AG10803 (cell line): ENCODE data around the gene PCBD2.
"Not testable (repeated sequence)": the region's sequence is repeated elsewhere in the genome, so short reads cannot be mapped to it uniquely, and the experiment has no call there.

Experiments
- DNase-seq: peaks from one replicate; pipeline ENCODE4 v3.0.0; 2010; ENCODE audit warnings: low read depth
- H3K4me3 ChIP-seq: 2 replicates; pipeline ENCODE4 v1.5.1; 2011; ENCODE audit warnings: mild to moderate bottlenecking, low read length, control low read depth
- CTCF ChIP-seq: conservative IDR thresholded peaks from 2 replicates; pipeline ENCODE4 v1.5.1; 2011; ENCODE audit warnings: mild to moderate bottlenecking, low read length, control low read depth, inconsistent platforms

PCBD2 gene

DNA sequence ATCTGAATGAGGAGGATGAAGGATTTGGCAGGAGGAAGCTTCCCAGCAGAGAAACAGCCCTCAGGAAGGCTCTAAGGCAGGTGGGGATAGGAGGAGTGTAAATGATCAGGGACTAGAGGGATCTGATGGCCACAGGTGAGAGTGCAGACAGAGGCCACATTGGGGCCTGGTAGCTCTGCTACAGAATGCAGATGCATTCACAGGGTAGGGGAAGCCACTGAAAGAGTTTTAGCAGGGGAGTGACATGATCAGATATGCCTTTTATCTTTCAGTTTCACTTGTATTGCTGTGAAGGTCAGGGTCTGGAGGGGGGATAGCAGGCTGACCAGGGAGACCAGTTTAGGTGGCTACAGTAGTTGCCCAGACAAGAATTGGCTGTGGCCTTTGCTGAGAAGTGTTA, 27.8 kb upstream of the PCBD2 start:
- no peak for TF ChIP-seq CTCF
- no peak overlapping the region for H3K4me3 ChIP-seq
- no peak for DNase-seq

DNA sequence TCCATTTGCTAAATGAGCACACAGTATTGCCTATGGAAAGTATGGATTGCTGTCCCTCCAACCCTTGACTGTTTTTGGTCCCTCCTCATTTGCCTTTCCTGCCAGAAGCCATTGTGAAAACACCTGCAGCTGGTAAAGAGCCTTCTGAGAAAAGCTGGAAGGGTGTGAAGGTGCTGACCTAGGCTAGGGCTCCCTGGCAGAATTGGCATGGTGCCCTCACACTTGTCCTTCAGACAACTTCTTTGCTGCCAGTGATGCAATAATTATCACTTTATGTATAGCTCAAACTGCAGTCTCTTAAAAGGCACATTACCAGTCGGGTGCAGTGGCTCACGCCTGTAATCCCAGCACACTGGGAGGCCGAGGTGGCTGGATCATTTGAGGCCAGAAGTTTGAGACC, 26.5 kb upstream of the PCBD2 start:
- H3K4me3 ChIP-seq: no peak overlapping the region
- DNase-seq: no peak
- TF ChIP-seq CTCF: no peak

DNA sequence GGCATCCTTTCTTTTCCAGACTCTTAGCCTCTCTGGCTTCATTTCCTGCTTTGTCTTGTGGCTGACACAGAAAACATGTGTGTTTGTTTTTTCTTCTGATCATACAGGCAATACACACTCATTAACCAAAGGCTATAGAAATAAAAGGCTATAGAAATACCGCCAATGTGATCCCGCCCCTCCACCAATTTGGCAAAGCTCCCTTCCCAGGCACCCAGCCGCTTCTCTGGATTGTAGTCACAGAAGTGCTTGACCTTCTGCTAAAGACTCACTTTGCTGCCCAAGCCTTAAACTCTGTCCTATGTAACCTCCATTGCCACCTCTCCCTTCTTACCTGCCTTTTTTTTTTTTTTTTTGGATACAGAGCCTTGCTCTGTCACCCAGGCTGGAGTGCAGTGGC, 25.5 kb upstream of the PCBD2 start:
- no peak overlapping the region for H3K4me3 ChIP-seq
- TF ChIP-seq CTCF: no peak
- no peak for DNase-seq

DNA sequence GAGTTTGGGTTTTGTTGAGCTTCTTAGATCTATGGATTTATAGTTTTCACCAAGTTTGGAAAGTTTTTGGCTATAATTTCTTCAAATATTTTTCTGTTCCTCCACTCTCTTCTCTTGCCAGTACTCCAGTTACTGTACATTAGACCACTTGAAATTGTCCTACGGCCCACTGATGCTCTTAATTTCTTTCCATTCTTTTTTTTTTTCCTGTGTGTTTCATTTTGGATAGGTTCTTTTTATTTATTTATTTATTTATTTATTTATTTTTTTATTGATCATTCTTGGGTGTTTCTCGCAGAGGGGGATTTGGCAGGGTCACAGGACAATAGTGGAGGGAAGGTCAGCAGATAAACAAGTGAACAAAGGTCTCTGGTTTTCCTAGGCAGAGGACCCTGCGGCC, 24.0 kb upstream of the PCBD2 start:
- H3K4me3 ChIP-seq, DNase-seq: not testable (repeated sequence)

DNA sequence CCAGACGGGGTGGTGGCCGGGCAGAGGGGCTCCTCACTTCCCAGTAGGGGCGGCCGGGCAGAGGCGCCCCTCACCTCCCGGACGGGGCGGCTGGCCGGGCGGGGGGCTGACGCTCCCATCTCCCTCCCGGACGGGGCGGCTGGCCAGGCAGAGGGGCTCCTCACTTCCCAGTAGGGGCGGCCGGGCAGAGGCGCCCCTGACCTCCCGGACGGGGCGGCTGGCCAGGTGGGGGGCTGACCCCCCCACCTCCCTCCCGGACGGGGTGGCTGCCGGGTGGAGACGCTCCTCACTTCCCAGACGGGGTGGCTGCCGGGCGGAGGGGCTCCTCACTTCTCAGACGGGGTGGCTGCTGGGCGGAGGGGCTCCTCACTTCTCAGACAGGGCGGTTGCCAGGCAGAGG, 23.2 kb upstream of the PCBD2 start:
- not testable (repeated sequence) for DNase-seq, H3K4me3 ChIP-seq

- no peak for TF ChIP-seq CTCF
- DNase-seq: no peak
Observed at GRCh38 chr5:134887593-134888159, 17.3 kb upstream of the PCBD2 start.

DNA sequence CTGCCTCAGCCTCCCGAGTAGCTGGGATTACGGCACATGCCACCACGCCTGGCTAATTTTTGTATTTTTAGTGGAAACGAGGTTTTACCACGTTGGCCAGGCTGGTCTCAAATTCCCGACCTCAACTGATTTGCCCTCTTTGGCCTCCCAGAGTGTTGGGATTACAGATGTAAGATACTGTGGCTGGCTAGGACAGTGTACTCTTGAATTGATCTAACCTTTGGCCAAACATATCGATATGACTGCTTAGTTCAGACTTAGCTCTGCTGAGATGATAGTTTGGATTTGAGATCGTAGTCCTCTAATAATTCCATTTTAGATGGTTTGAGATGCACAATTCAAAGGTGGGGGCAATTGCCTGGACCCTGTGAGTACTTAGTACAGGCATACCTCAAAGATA, 15.6 kb upstream of the PCBD2 start:
- DNase-seq: no peak
- TF ChIP-seq CTCF: no peak
- no peak overlapping the region for H3K4me3 ChIP-seq

More at GRCh38 chr5:134887593-134888159, 17.3 kb upstream of the PCBD2 start:
- H3K4me3 ChIP-seq: no peak overlapping the region

GRCh38 chr5:134891473-134891872, 13.5 kb upstream of the PCBD2 start:
- TF ChIP-seq CTCF: no peak
- H3K4me3 ChIP-seq: no peak overlapping the region
- DNase-seq: no peak
